ENCODE data around the gene PNN.
"Not testable (repeated sequence)": the region's sequence is repeated elsewhere in the genome, so short reads cannot be mapped to it uniquely, and the experiment has no call there.

Gene PNN

DNA sequence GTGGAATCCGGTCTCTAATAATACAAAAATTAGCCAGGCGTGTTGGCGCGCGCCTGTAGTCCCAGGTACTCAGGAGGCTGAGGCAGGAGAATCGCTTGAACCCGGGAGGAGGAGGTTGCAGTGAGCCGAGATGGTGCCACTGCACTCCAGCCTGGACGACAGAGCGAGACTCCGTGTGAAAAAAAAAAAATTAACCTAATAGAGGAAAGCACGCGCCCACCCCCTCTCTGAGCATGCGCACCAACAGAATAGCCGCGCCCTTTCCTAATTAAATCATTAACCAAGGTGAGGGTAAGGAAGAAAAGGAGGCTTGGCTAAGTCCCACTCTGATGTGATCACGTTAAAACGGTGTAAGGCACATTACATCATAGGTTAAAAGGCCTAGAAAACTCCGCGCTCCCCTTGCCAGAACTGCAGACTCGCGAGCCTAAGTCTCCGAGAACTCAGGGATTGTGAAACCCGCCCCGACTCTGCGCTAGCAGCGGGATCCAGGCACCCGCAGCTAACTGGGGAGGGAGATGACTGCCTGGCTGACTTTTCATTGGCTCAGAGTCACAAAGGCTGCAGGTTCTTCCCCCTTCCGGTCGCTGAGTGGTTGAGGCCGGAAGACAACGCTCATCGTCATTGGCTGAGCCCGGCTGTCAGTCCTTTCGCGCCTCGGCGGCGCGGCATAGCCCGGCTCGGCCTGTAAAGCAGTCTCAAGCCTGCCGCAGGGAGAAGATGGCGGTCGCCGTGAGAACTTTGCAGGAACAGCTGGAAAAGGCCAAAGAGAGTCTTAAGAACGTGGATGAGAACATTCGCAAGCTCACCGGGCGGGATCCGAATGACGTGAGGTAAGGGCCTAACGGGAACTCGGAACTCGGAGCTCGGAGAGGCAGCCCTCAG lies at the start of gene PNN:
Gene PNN (plus strand): TSS at position 695 of the 885 bp plus-strand sequence. CDS start 26 bp downstream, at position 721.
- TF ChIP-seq POLR2A (IDR thresholded peaks at IDR 0.05; ENCODE audit: low read length) (peak; percentile 96), GATA1 (IDR thresholded peaks at IDR 0.05; ENCODE audit: low read depth, low read length) (no peak)
- DNase-seq = peak; percentile 99

DNA sequence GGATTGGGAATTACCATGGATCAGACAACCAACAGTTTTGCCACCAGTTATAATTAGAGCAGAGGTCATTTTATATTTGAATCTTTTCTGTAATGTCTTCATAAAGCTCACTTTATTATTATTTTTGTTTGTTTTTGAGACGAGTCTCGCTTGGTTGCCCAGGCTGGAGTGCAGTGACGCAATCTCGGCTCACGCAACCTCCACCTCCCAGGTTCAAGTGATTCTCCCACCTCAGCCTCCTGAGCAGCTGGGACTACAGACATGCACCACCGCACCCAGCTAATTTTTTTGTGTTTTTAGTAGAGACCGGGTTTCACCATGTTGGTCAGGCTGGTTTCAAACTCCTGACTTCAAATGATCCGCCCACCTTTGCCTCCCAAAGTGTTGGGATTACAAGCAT lies 37.2 kb upstream of the PNN start:
- not testable (repeated sequence) for DNase-seq

DNA sequence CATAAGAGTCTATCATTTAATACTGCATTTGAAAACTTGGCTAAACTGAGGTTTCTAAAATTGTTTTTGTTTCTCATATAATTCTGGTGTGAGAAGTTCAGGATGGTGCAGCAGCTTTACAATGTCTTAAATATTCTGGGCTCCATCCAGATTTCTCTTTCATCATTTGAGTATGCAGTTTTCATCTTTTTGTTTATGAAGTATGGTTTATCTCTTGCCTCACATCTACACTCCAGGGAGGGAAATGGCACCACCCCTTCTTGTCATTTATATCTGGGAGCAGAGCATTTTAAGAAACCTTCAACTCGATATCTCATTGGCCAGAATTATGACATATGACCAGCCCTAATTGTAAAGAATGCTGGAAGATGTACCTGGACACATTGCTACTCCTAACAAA lies 36.6 kb upstream of the PNN start:
- peak; percentile 7 for DNase-seq
- no peak for TF ChIP-seq GATA1 (IDR thresholded peaks at IDR 0.05; ENCODE audit: low read depth, low read length)
- no peak for TF ChIP-seq POLR2A (IDR thresholded peaks at IDR 0.05; ENCODE audit: low read length)

DNA sequence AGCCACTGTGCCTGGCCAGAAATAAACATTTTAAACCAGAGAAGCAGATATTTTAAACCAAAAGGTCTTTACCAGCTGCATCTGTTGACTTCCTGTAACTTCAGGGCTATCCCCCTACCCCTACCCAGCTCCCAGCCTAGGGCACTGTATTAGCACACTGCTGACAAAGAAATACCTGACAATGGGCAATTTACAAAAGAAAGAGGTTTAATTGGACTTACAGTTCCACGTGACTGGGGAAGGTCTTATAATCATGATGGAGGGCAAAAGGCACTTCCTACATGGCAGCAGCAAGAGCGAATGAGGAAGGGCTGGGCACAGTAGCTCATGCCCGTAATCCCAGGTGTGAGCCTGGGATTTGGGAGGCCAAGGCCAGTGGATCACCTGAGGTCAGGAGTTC lies 34.9 kb upstream of the PNN start:
- no peak for DNase-seq
- no peak for TF ChIP-seq POLR2A (IDR thresholded peaks at IDR 0.05; ENCODE audit: low read length)
- no peak for TF ChIP-seq GATA1 (IDR thresholded peaks at IDR 0.05; ENCODE audit: low read depth, low read length)

DNA sequence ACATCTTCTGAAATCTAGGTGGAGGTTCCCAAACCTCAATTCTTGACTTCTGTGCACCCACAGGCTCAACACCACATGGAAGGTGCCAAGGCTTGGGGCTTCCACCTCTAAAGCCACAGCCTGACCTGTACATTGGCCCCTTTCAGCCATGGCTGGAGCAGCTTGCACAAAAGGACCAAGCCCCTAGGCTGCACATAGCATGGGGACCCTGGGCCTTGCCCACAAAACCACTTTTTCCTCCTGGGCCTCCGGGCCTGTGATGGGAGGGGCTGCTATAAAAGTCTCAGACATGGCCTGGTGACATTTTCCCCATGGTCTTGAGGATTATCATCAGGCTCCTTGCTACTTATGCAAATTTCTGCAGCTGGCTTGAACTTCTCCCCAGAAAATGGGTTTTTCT lies 33.4 kb upstream of the PNN start:
- not testable (repeated sequence) for DNase-seq

DNA sequence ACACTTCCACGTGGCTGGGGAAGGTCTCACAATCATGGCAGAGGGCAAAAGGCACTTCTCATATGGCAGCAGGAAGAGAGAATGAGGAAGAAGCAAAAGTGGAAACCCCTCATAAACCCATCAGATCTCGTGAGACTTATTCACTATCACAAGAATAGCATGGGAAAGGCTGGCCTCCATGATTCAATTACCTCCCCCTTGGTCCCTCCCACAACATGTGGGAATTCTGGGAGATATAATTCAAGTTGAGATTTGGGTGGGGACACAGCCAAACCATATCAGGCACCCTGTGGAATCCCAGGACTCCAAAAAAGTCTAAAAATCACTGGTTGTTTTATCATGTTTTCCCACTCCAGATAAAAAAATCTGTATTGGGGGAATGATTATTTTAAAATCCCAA lies 31.8 kb upstream of the PNN start:
- not testable (repeated sequence) for DNase-seq

DNA sequence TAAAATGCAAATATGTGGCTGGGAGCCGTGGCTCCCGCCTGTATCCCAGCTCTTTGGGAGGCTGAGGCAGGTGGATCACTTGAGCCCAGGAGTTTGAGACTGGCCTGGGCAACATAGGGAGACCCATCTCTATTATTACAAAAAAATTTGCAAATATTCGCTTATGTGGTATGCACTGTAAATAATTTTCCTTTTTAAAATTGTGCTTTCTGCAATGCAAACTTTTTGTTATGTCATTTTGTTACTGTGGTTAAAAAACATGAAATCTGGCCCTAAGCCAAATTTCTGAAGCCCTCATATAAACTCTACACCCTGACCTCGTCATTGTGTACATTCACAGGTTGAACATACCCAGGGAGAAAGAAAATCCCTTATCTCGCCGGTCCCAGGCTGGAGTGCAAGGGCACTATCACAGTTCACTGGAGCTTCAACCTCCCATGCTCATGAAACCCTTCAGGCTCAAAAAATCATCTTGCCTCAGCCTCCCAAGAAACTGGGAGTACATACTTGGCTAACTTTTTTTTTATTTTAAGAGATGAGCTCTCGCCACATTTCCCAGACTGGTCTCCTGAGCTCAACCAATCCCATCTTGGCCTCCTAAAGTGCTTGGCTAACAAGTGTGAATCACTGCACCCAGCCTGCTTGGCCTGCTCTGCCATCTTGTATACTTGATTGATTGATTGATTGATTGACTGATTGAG lies 29.6 kb upstream of the PNN start:
- TF ChIP-seq GATA1 (IDR thresholded peaks at IDR 0.05; ENCODE audit: low read depth, low read length) (peak; percentile 46), POLR2A (IDR thresholded peaks at IDR 0.05; ENCODE audit: low read length) (peak; percentile 24)
- DNase-seq = peak; percentile 89 to 95

DNA sequence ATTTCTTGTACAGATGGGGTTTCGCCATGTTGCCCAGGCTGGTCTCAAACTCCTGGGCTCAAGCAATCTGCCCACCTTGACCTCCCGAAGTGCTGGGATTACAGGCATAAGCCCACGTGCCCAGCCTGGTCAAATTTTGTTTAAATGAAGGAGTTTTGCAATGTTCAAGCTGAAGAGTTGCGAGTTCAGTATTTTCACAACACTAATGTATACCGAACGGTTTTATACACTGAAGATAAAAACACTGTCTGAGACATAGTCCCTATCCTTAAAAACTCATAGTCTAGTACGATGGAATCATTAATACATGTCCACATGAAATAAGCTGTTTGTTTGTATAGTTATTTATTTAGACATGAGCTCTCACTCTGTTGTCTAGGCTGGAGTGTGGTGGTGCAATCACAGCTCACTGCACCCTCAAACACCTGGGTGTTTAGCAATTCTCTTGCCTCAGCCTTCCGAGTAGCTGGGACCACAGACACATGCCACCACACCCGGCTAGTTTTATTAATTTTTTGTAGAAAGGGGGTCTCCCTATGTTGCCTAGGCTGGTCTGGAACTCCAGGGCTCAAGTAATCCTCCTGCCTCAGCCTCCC lies 20.4 kb upstream of the PNN start:
- no peak for TF ChIP-seq GATA1 (IDR thresholded peaks at IDR 0.05; ENCODE audit: low read depth, low read length)
- no peak for TF ChIP-seq POLR2A (IDR thresholded peaks at IDR 0.05; ENCODE audit: low read length)
- no peak for DNase-seq

DNA sequence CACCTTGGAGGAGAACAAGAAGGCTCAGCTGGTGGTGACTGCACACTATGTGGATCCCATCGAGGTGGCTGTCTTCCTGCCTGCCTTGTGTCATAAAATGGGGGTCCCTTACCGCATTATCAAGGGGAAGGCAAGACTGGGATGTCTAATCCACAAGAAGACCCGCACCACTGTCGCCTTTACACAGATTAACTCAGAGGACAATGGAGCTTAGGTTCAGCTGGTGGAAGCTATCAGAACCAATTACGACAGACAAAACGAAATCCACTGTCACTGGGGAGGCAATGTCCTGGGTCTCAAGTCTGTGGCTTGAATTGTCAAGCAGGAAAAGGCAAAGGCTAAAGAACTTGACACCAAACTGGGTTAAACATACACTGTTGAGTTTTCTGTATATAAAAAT lies 17.6 kb upstream of the PNN start:
- TF ChIP-seq POLR2A (IDR thresholded peaks at IDR 0.05; ENCODE audit: low read length) = no peak
- TF ChIP-seq GATA1 (IDR thresholded peaks at IDR 0.05; ENCODE audit: low read depth, low read length) = no peak
- DNase-seq = no peak

DNA sequence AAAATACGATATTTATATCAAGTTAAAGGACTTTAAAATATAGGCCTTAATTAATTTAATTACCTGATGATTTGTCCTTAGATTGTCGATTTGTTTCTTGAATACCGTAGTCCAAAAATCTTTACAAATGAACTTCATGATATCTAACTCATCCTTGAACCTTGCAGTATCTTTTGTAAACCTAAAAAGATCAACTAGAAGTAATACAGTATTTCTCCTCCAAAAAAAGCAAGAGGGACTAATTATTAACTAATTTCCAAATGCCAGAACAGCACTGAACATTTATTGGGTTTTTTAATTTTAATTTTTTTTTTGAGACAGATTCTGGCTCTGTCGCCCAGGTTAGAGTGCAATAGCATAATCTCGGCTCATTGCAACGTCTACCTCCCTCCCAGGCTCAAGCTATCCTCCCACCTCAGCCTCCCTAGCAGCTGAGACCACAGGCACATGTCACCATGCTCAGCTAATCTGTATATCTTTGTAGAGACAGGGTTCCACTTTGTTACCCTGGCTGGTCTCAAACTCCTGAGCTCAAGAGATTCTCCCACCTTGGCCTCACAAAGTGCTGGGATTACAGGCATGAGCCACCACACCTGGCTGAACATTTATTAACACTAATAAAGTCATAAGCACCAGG lies 16.7 kb upstream of the PNN start:
- no peak for DNase-seq

DNA sequence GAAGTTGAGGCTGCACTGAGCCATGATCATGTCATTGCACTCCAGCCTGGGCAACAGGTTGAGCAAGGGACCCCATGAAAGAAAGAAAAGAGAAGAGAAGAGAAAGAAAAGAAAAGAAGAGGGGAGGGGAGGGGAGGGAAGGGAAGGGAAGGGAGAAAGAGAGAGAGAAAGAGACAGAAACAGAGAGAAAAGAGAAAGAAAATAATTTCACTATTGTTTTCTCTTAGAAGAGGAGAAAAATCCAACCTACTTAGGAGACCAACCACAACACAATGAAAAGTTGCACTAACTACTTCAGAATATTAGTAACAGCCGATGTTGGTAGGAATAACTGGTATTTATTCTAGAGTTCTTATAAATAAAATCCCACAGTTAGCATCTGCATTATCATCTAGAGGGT lies 14.6 kb upstream of the PNN start:
- TF ChIP-seq GATA1 (IDR thresholded peaks at IDR 0.05; ENCODE audit: low read depth, low read length) (no peak), POLR2A (IDR thresholded peaks at IDR 0.05; ENCODE audit: low read length) (no peak)
- no peak for DNase-seq

More for the DNA sequence above, 16.7 kb upstream of the PNN start:
- TF ChIP-seq GATA1 (IDR thresholded peaks at IDR 0.05; ENCODE audit: low read depth, low read length) = no peak
- no peak for TF ChIP-seq POLR2A (IDR thresholded peaks at IDR 0.05; ENCODE audit: low read length)

DNA sequence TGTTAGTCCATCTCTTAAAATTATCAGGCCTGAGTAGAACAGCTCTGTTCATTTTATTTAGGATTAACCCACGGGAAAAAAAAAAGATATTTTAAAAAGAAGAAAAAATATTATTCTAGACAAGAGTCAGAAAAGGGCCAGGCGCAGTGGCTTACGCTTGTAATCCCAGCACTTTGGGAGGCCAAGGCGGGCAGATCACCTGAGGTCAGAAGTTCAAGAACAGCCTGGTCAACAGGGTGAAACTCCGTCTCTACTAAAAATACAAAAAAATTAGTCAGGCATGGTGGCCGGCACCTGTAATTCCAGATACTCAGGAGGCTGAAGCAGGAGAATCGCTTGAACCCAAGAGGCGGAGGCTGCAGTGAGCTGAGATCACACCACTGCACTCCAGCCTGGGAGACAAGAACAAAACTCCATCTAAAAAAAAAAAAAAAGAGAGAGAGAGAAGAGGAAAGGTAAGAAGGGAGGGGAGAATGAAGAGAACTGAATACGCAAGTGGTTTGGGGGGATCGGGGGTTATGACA lies 7.2 kb upstream of the PNN start:
- DNase-seq = not testable (repeated sequence)

DNA sequence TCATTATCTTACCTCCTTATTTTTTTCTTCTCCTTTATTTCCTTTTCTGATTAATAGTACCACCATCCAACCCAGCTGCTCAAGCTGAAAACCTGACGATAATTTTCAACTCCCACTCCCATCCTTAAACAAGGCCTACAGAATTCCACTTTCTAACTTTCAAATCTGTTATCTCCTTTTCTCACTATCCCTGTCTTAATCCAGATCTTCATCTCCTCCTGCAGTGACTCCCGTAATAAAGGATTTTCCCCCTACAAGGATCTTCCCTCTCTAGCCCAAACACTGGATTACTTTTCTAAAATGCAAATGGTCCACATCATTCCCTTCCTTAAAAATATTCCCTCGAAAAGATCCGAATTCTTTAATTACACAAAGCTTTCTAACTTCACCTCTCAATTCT lies 6.5 kb upstream of the PNN start:
- no peak for DNase-seq
- TF ChIP-seq POLR2A (IDR thresholded peaks at IDR 0.05; ENCODE audit: low read length) = no peak
- no peak for TF ChIP-seq GATA1 (IDR thresholded peaks at IDR 0.05; ENCODE audit: low read depth, low read length)

DNA sequence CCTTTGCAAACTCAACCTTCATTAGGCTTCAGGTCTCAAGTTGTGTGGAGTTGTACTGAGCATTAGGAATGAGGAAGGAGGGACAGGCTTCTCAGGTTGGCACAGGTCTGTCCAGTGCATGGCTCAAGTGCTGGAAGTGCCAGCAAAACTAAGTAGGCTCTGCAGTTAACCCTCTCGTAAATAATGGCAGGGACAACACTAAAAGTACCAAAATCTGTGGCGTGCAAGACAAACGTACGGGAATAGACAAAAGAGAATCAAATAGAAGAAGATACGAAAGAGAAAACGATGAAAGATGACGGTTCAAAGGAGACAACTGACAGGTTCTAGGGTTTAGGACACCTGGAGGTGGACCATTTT lies 5.5 kb upstream of the PNN start:
- no peak for DNase-seq

More for the DNA sequence above, 5.5 kb upstream of the PNN start:
- TF ChIP-seq GATA1 (IDR thresholded peaks at IDR 0.05; ENCODE audit: low read depth, low read length) = no peak

Data from erythroblast (primary cell).